Measurements from ENCODE around the gene TSPAN15. TPM values are rescaled to one million over a fixed set of nuclear protein-coding genes. Genes with fewer than 3 reads are reported as not detected.
"Not testable (repeated sequence)": the region's sequence is repeated elsewhere in the genome, so short reads cannot be mapped to it uniquely, and the experiment has no call there.

Gene TSPAN15
- total RNA-seq, 2 experiments from 2014 or later: 1.4 to 1.7 TPM

GRCh38 chr10:69472544-69472943 lies 21.3 kb downstream of the TSPAN15 start:
- POLR2A ChIA-PET: no interaction called here
- CTCF ChIA-PET: no interaction called here

GRCh38 chr10:69473304-69473990 lies 22.2 kb downstream of the TSPAN15 start:
- ChIA-PET POLR2A (no interaction called here), CTCF (no interaction called here)

- CTCF ChIA-PET: no interaction called here
- POLR2A ChIA-PET: no interaction called here
Observed at GRCh38 chr10:69474742-69475432, 23.6 kb downstream of the TSPAN15 start.

GRCh38 chr10:69475433-69475830 lies 24.2 kb downstream of the TSPAN15 start:
- POLR2A ChIA-PET: no interaction called here
- CTCF ChIA-PET: no interaction called here

- ChIA-PET CTCF (no interaction called here), POLR2A (no interaction called here)
Observed at GRCh38 chr10:69477968-69478597, 26.8 kb downstream of the TSPAN15 start.

GRCh38 chr10:69479240-69480067 lies 28.2 kb downstream of the TSPAN15 start:
- POLR2A ChIA-PET: no interaction called here
- CTCF ChIA-PET: no interaction called here

- ChIA-PET POLR2A (no interaction called here), CTCF (no interaction called here)
Observed at GRCh38 chr10:69480068-69480412, 28.8 kb downstream of the TSPAN15 start.

GRCh38 chr10:69481305-69481704 lies 30.0 kb downstream of the TSPAN15 start:
- CTCF ChIA-PET: interaction anchor here (1.0 kb wide), 1 partner anchor 259 kb away, joined by 3 read pairs; no protein-coding TSS in a partner anchor
- POLR2A ChIA-PET: no interaction called here

- CTCF ChIA-PET: interaction anchor here (0.5 to 1.0 kb wide), 2 partner anchors 27 to 258 kb away, joined by 3 read pairs; no protein-coding TSS in a partner anchor
Observed at GRCh38 chr10:69481811-69482524, 30.7 kb downstream of the TSPAN15 start.

GRCh38 chr10:69483963-69484362 lies 32.7 kb downstream of the TSPAN15 start:
- ChIA-PET CTCF (interaction anchor here (1.1 kb wide), 1 partner anchor 32 kb away, joined by 4 read pairs; no protein-coding TSS in a partner anchor), POLR2A (no interaction called here)

More at GRCh38 chr10:69481811-69482524, 30.7 kb downstream of the TSPAN15 start:
- POLR2A ChIA-PET: no interaction called here

- POLR2A ChIA-PET: no interaction called here
- CTCF ChIA-PET: interaction anchor here (1.1 to 1.3 kb wide), 2 partner anchors 23 to 32 kb away, joined by 3 to 4 read pairs; no protein-coding TSS in a partner anchor
Observed at GRCh38 chr10:69484736-69485135, 33.5 kb downstream of the TSPAN15 start.

GRCh38 chr10:69486922-69487730 lies 35.9 kb downstream of the TSPAN15 start:
- CTCF ChIA-PET: no interaction called here
- POLR2A ChIA-PET: no interaction called here

GRCh38 chr10:69488149-69488844 lies 37.0 kb downstream of the TSPAN15 start:
- CTCF ChIA-PET: not testable (repeated sequence)

GRCh38 chr10:69488856-69489255 lies 37.6 kb downstream of the TSPAN15 start:
- POLR2A ChIA-PET, CTCF ChIA-PET: not testable (repeated sequence)

More at GRCh38 chr10:69488149-69488844, 37.0 kb downstream of the TSPAN15 start:
- POLR2A ChIA-PET: not testable (repeated sequence)

- ChIA-PET POLR2A (no interaction called here), CTCF (no interaction called here)
Observed at GRCh38 chr10:69489506-69490090, 38.3 kb downstream of the TSPAN15 start.

- POLR2A ChIA-PET: no interaction called here
- CTCF ChIA-PET: no interaction called here
Observed at GRCh38 chr10:69490876-69491275, 39.6 kb downstream of the TSPAN15 start.

- CTCF ChIA-PET: no interaction called here
- POLR2A ChIA-PET: no interaction called here
Observed at GRCh38 chr10:69491611-69492010, 40.3 kb downstream of the TSPAN15 start.

All from activated CD8-positive, alpha-beta memory T cell treated with anti-CD3 and anti-CD28 coated beads for 36 hours (primary cell).